ENCODE measurements around the gene DOCK1. TPM values are rescaled to one million over a fixed set of nuclear protein-coding genes. Genes with fewer than 3 reads are reported as not detected.

Gene DOCK1
- total RNA-seq, 2 donors from 2014 or later: 72.4 to 89.3 TPM

GRCh38 chr10:127069436-127069835 is 164.2 kb downstream of the DOCK1 start:
- Histone ChIP-seq H3K27me3 (ENCODE audit: control insufficient read depth, insufficient read depth, low read length, poor library complexity, severe bottlenecking) (no peaks in the 10 kb centered on the region), H3K36me3 (ENCODE audit: control insufficient read depth, insufficient read depth, low read length) (peaks cover 62% of the 10 kb centered on the region), H3K9me3 (ENCODE audit: control insufficient read depth, low read length) (no peaks in the 10 kb centered on the region), H3K4me3 (ENCODE audit: low read length) (no peak overlapping the region), H3K27ac (ENCODE audit: low read depth, low read length) (no peak overlapping the region), H3K9ac (ENCODE audit: extremely low read depth, low read length, poor library complexity, severe bottlenecking) (no peak overlapping the region), H3K4me1 (ENCODE audit: control insufficient read depth, insufficient read depth, low read length) (no peaks in the 10 kb centered on the region)
- no peak for DNase-seq
- TF ChIP-seq CTCF (conservative IDR thresholded peaks at IDR 0.05): no peak
- Mint-ChIP-seq H3K27ac (no peak overlapping the region), H3K9me3 (no peaks in the 10 kb centered on the region), H3K27me3 (ENCODE audit: insufficient read depth) (no peaks in the 10 kb centered on the region), H3K4me3 (no peak overlapping the region), H3K36me3 (ENCODE audit: low read depth) (peaks cover 82% of the 10 kb centered on the region), H3K4me1 (no peaks in the 10 kb centered on the region)
- WGBS, 2 experiments (ENCODE audit: insufficient coverage in 1 of 2, insufficient read length in 1 of 2): 83 to 89% methylated on average over 1 to 4 of the region's 4 CpGs

- Histone ChIP-seq H3K4me1 (ENCODE audit: control insufficient read depth, insufficient read depth, low read length) (no peaks in the 10 kb centered on the region), H3K9ac (ENCODE audit: extremely low read depth, low read length, poor library complexity, severe bottlenecking) (no peak overlapping the region), H3K9me3 (ENCODE audit: control insufficient read depth, low read length) (no peaks in the 10 kb centered on the region), H3K36me3 (ENCODE audit: control insufficient read depth, insufficient read depth, low read length) (peaks cover 68% of the 10 kb centered on the region), H3K27ac (ENCODE audit: low read depth, low read length) (no peak overlapping the region), H3K27me3 (ENCODE audit: control insufficient read depth, insufficient read depth, low read length, poor library complexity, severe bottlenecking) (no peaks in the 10 kb centered on the region), H3K4me3 (ENCODE audit: low read length) (no peak overlapping the region)
- Mint-ChIP-seq H3K36me3 (ENCODE audit: low read depth) (peaks cover 82% of the 10 kb centered on the region), H3K9me3 (no peaks in the 10 kb centered on the region), H3K27ac (no peak overlapping the region), H3K27me3 (ENCODE audit: insufficient read depth) (no peaks in the 10 kb centered on the region), H3K4me1 (no peaks in the 10 kb centered on the region), H3K4me3 (no peak overlapping the region)
- WGBS, 2 experiments (ENCODE audit: insufficient coverage in 1 of 2, insufficient read length in 1 of 2): 96 to 100% methylated on average over 2 of the region's 2 CpGs
- no peak for DNase-seq
- no peak for TF ChIP-seq CTCF (conservative IDR thresholded peaks at IDR 0.05)
These were observed 165.9 kb downstream of the DOCK1 start for GRCh38 chr10:127071126-127071525.

GRCh38 chr10:127073666-127074065 is 168.4 kb downstream of the DOCK1 start:
- H3K9me3 ChIP-seq (ENCODE audit: control insufficient read depth, low read length): no peaks in the 10 kb centered on the region
- no peak for TF ChIP-seq CTCF (conservative IDR thresholded peaks at IDR 0.05)
- H3K27me3 ChIP-seq (ENCODE audit: control insufficient read depth, insufficient read depth, low read length, poor library complexity, severe bottlenecking): no peaks in the 10 kb centered on the region
- H3K36me3 ChIP-seq (ENCODE audit: control insufficient read depth, insufficient read depth, low read length): peaks cover 50% of the 10 kb centered on the region
- H3K4me1 Mint-ChIP-seq: no peaks in the 10 kb centered on the region
- H3K36me3 Mint-ChIP-seq (ENCODE audit: low read depth): peaks cover 78% of the 10 kb centered on the region
- WGBS, 2 experiments (ENCODE audit: insufficient coverage in 1 of 2, insufficient read length in 1 of 2): 96 to 100% methylated on average over 2 to 3 of the region's 3 CpGs
- DNase-seq: no peak
- H3K4me3 Mint-ChIP-seq: no peak overlapping the region
- H3K9ac ChIP-seq (ENCODE audit: extremely low read depth, low read length, poor library complexity, severe bottlenecking): no peak overlapping the region
- H3K4me1 ChIP-seq (ENCODE audit: control insufficient read depth, insufficient read depth, low read length): no peaks in the 10 kb centered on the region
- no peak overlapping the region for H3K4me3 ChIP-seq (ENCODE audit: low read length)
- H3K27ac ChIP-seq (ENCODE audit: low read depth, low read length): no peak overlapping the region
- no peak overlapping the region for H3K27ac Mint-ChIP-seq
- no peaks in the 10 kb centered on the region for H3K9me3 Mint-ChIP-seq
- no peaks in the 10 kb centered on the region for H3K27me3 Mint-ChIP-seq (ENCODE audit: insufficient read depth)

Measured in endodermal cell (in vitro differentiated cells).